K562 treated with DMSO at 1 percent for 48 hours (cell line): Measurements from ENCODE around the gene ARFRP1. TPM values are rescaled to one million over a fixed set of nuclear protein-coding genes. Genes with fewer than 3 reads are reported as not detected.

Experiments used
- total RNA-seq: library from RNA; unstranded; fragments of 300-600 nt; gene quantifications from 2 replicates; pipeline ENCODE4 v1.2.3, GENCODE V29; 2022; ENCODE audit warnings: low replicate concordance; ENCODE audit errors: extremely low read depth

ARFRP1 gene
- total RNA-seq = not detected in 2 replicates

DNA sequence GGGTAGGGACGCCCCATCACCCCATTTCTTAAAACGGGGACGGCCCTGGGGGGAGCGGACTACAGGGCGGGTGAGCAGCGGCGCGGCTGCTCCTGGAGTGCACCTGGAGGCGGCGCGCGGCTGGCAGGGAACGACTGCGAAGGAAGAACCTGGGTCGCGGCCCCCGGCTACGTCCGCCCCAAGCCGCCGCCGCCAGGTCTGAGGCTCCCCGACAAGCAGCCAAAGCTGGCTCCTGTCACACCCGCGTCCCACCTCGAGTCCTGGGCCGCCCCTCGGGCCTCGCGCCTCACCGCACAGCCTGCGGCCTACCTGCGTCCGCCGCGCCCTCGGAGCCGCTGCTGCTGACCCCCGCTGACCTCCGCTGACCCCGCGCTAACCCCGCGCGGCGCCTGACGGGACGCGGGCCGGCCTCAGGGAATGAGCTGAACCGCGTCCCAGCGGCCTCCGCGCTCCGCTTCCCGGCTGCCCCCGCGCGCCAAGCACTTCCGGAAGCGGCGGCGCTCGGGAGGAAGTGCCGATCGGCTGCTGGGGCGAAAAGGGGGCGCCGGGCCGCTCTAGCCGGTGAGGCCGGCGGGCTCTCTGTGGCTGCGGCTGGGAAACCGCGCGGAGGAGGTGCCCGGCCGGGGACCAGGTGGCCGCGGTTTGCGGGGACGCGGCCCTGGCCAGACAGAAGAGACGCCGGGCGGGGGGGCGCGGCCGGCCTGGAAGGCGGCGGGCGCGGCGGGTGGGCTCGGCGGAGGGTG lies at the start of gene ARFRP1, which contains the start of gene ZGPAT:
TSS of gene ARFRP1 (minus strand) at position 419 of the 743 bp plus-strand sequence. CDS start 885 bp downstream, outside the sequence.
TSS of gene ZGPAT (plus strand) at position 482 of the 743 bp plus-strand sequence. CDS start 542 bp downstream, outside the sequence.

GRCh38 chr20:63739130-63740069 lies 31.6 kb upstream of the ARFRP1 start, which contains the start of gene SLC2A4RG:
Gene SLC2A4RG (plus strand): TSS chr20:63739776. CDS start chr20:63739913, 137 bp downstream.

GRCh38 chr20:63735859-63736718 lies 28.3 kb upstream of the ARFRP1 start, which contains the start of gene LIME1:
Gene LIME1 (plus strand): TSS chr20:63736664. CDS start chr20:63737550, 886 bp downstream.

DNA sequence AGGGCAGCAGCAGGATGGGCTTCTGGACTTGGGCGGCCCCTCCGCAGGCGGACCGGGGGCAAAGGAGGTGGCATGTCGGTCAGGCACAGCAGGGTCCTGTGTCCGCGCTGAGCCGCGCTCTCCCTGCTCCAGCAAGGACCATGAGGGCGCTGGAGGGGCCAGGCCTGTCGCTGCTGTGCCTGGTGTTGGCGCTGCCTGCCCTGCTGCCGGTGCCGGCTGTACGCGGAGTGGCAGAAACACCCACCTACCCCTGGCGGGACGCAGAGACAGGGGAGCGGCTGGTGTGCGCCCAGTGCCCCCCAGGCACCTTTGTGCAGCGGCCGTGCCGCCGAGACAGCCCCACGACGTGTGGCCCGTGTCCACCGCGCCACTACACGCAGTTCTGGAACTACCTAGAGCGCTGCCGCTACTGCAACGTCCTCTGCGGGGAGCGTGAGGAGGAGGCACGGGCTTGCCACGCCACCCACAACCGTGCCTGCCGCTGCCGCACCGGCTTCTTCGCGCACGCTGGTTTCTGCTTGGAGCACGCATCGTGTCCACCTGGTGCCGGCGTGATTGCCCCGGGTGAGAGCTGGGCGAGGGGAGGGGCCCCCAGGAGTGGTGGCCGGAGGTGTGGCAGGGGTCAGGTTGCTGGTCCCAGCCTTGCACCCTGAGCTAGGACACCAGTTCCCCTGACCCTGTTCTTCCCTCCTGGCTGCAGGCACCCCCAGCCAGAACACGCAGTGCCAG lies 11.0 kb downstream of the ARFRP1 start, which contains the start of gene TNFRSF6B:
TSS of gene TNFRSF6B (plus strand) at position 25 of the 729 bp plus-strand sequence. CDS start at position 141, 116 bp downstream.

DNA sequence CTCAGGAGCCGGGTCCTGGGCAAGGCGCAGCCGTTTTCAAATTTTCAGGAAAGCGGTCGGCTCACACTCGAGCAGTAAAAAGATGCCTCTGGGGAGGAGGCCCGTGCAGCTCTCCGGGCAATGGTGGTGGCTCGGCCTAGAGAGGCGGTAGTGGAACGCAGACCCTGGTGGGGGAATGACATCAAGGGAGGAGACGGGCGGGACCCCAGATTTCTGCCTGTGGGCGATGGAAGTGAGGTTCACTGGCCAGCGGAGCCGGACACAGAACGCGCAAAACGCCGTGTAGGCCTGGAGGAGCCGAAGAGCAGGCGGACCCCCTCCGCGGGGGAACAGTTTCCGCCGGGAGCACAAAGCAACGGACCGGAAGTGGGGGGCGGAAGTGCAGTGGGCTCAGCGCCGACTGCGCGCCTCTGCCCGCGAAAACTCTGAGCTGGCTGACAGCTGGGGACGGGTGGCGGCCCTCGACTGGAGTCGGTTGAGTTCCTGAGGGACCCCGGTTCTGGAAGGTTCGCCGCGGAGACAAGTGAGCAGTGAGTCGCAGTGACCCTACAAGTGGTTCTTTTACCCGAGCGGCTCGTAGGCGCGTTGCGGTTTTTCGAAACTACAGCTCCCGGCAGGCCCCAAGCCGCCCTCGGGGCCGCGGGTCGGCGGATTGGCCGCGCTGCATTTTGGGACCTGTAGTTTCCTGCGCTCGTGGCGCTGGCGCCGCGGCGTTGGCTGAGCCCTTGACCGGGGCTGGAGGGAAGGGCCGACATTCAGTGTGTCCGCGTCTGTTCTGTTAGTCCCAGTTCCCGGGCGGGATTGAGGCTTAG lies 49.6 kb downstream of the ARFRP1 start, which contains the start of gene RTEL1:
TSS of gene RTEL1 (plus strand) at position 376 of the 812 bp plus-strand sequence. CDS start 1,091 bp downstream, outside the sequence.

GRCh38 chr20:63653041-63653973 lies 54.5 kb downstream of the ARFRP1 start, which contains the start of gene STMN3:
Gene STMN3 (minus strand): TSS chr20:63653424. CDS start chr20:63653345, 79 bp downstream.

Other genes starting within 250 kb of the ARFRP1 start
- not detected in 2 replicates for gene KCNQ2, start 235.3 kb downstream of the ARFRP1 start, total RNA-seq
- not detected in 2 replicates for gene EEF1A2, start 208.9 kb downstream of the ARFRP1 start, total RNA-seq
- gene PPDPF, start 187.2 kb downstream of the ARFRP1 start, total RNA-seq = not detected in 2 replicates
- gene PTK6, start 170.6 kb downstream of the ARFRP1 start, total RNA-seq = not detected in 2 replicates
- not detected in 2 replicates for gene SRMS, start 160.2 kb downstream of the ARFRP1 start, total RNA-seq
- gene FNDC11, start 153.8 kb downstream of the ARFRP1 start, total RNA-seq = not detected in 2 replicates
- 57.1 TPM in 1 of 2 replicates, not detected in the other for gene HELZ2, start 133.7 kb downstream of the ARFRP1 start, total RNA-seq
- gene GMEB2, start 80.9 kb downstream of the ARFRP1 start, total RNA-seq = not detected in 2 replicates
- gene STMN3, start 54.6 kb downstream of the ARFRP1 start, total RNA-seq = not detected in 2 replicates
- not detected in 2 replicates for gene RTEL1, start 49.7 kb downstream of the ARFRP1 start, total RNA-seq
- not detected in 2 replicates for gene TNFRSF6B, start 11.3 kb downstream of the ARFRP1 start, total RNA-seq
- gene ZGPAT, start 63 bp upstream of the ARFRP1 start, total RNA-seq = not detected in 2 replicates
- gene LIME1, start 28.7 kb upstream of the ARFRP1 start, total RNA-seq = not detected in 2 replicates
- gene SLC2A4RG, start 31.8 kb upstream of the ARFRP1 start, total RNA-seq = not detected in 2 replicates
- not detected in 2 replicates for gene ZBTB46, start 123.3 kb upstream of the ARFRP1 start, total RNA-seq
- gene ABHD16B, start 153.5 kb upstream of the ARFRP1 start, total RNA-seq = not detected in 2 replicates
- gene TPD52L2, start 157.3 kb upstream of the ARFRP1 start, total RNA-seq = not detected in 2 replicates
- gene DNAJC5, start 187.2 kb upstream of the ARFRP1 start, total RNA-seq = not detected in 2 replicates
- not detected in 2 replicates for gene UCKL1, start 248.4 kb upstream of the ARFRP1 start, total RNA-seq